Sigmoid colon (tissue), 7 donors: ENCODE results near the gene CIAO2A. TPM values are rescaled to one million over a fixed set of nuclear protein-coding genes. Genes with fewer than 3 reads are reported as not detected.

Experiments used
- DNase-seq: peaks from one replicate; pipeline ENCODE4 v3.0.0-alpha.2; 2019
- H3K27ac ChIP-seq, 4 donors: fragments of 200-600 bp; sonication (generic); one replicate each; pipeline ENCODE4 v1.5.1; 2016 to 2019; ENCODE audit warnings: mild to moderate bottlenecking in 1 of 4
- H3K27me3 ChIP-seq, 3 donors: fragments of 200-600 bp; sonication (generic); one replicate each; pipeline ENCODE4 v1.5.1; 2019; ENCODE audit warnings: mild to moderate bottlenecking in 1 of 3
- H3K36me3 ChIP-seq, 4 donors: fragments of 200-600 bp; sonication (generic); one replicate each; pipeline ENCODE4 v1.5.1; 2016 to 2019
- H3K4me1 ChIP-seq, 4 donors: fragments of 200-600 bp; sonication (generic); one replicate each; pipeline ENCODE4 v1.5.1; 2017 to 2019
- H3K4me3 ChIP-seq, 4 donors: fragments of 200-600 bp; sonication (generic); one replicate each; pipeline ENCODE4 v1.5.1; 2017 to 2019; ENCODE audit warnings: mild to moderate bottlenecking in 2 of 4, moderate library complexity in 1 of 4
- H3K9me3 ChIP-seq, 4 donors: fragments of 200-600 bp in 3 of 4; sonication (generic) in 3 of 4; one replicate each; pipeline versions ENCODE4 v1.5.1 to v1.6.1; 2013 to 2019
- CTCF ChIP-seq, 4 experiments: fragments of 450-650 bp in 3 of 4; fragments of 200-600 bp in 1 of 4; IDR thresholded peaks; one replicate each; pipeline ENCODE4 v1.5.1; 2016 to 2019; ENCODE audit warnings: antibody characterized with exemption in 4 of 4, mild to moderate bottlenecking in 3 of 4, moderate library complexity in 2 of 4
- EP300 ChIP-seq, 4 donors: sonication (generic); formaldehyde crosslinking; IDR thresholded peaks; one replicate each; pipeline ENCODE4 v1.6.1; 2017; ENCODE audit warnings: antibody characterized with exemption in 4 of 4
- POLR2A ChIP-seq, 2 donors: fragments of 450-650 bp; IDR thresholded peaks; one replicate each; pipeline ENCODE4 v1.6.1; 2016; ENCODE audit warnings: antibody characterized with exemption in 2 of 2, mild to moderate bottlenecking in 2 of 2, moderate library complexity in 2 of 2
- POLR2AphosphoS5 ChIP-seq, 4 donors: sonication (generic); formaldehyde crosslinking; IDR thresholded peaks; one replicate each; pipeline ENCODE4 v1.6.1; 2017; ENCODE audit warnings: antibody characterized with exemption in 4 of 4
- WGBS, 2 donors: extraction: QIAGEN DNeasy Blood & Tissue Kit; methylation state at CpG; one replicate each; pipeline ENCODE4 v1.1.7; 2013; 5-methylcytosine and 5-hydroxymethylcytosine counted together
- intact Hi-C: fragments of 100-400 bp; cut with DNase I; formaldehyde crosslinking; loops from one replicate; pipeline ENCODE4 v1.15.1; 2023
- polyA plus RNA-seq, 3 donors: library from polyadenylated mRNA; stranded (reverse); fragments of 200-250 nt; gene quantifications; one replicate each; pipeline ENCODE4 v1.2.3, GENCODE V29; 2013
- total RNA-seq, 4 donors: library from RNA; depleted of rRNA; stranded (reverse); fragments of >200 nt; gene quantifications; one replicate each; pipeline ENCODE4 v1.1.0, GENCODE V29; 2016
- donor health status: healthy with polysubstance abuse.
- donor health status: Bipolar disorder and iron deficiency.
- donor health status: healthy.

The CIAO2A gene
- total and polyA plus RNA-seq, 7 donors = 24.7 to 339 (median 51.7) TPM

DNA sequence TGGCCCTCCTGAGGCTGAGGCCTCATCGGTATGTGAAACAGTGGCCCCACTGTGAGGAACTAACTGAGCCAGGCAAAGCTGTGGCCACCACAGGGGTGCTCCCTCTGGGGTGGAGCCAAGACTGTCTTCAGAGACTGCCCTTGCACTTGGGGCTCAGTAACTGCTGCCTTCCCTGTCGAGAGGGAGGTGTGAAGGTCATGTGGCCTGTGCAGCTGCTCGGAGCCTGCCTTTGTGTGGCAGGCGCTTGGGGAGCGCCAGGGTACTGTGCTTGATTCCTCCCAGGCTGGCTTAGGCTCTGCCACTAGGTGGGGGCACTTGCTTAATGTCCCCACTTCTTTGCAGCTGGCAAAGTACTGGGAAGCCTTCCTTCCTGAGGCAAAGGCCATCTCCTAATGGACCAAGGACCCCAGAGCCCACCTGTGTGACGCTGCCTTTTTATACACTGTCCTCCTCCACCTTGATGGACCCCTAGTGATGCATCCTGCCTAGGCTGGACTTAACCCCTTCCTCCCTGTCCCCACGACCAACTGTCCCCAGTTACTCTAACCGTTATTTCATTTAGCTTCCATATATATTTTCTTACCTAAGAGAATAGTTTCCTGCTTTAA, 43.7 kb upstream of the CIAO2A start:
- Histone ChIP-seq H3K4me3 (no peak overlapping the region), H3K27ac (no peak overlapping the region), H3K9me3 (no peaks in the 10 kb centered on the region), H3K36me3 (peaks cover 35 to 84% (median 51%) of the 10 kb centered on the region in 4 donors), H3K27me3 (no peaks in the 10 kb centered on the region), H3K4me1 (peaks cover 0 to 15% (median 7%) of the 10 kb centered on the region in 4 donors)
- 74 to 76% methylated on average over 8 of the region's 8 CpGs for WGBS, 2 donors
- DNase-seq = peak; percentile 55
- intact Hi-C loops = no loop called here
- TF ChIP-seq POLR2A (IDR thresholded peaks at IDR 0.05) = no peak
- TF ChIP-seq CTCF (IDR thresholded peaks at IDR 0.05) = no peak
- TF ChIP-seq POLR2AphosphoS5 (IDR thresholded peaks at IDR 0.05) = no peak
- TF ChIP-seq EP300 (IDR thresholded peaks at IDR 0.05) = no peak

DNA sequence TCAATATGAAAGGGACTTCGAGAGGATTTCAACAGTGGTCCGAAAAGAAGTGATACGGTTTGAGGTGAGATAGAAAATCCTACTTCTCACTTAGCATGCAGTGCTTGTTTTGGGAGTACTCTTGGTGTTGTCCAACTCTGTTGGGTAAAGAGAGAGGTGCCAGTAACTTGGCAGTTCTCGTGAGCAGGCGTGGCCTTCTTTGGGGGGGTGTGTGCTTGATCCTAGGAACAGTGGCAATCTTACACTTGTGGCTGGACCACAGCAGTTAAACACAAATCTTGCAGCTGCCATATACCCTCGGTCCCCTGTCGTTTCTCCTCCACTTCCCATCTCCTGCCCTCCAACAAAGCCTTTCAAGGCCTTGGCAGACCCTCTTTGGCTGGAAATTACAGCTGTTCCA, 42.7 kb upstream of the CIAO2A start:
- Histone ChIP-seq H3K36me3 (peaks cover 43 to 85% (median 61%) of the 10 kb centered on the region in 4 donors), H3K27ac (no peak overlapping the region), H3K27me3 (no peaks in the 10 kb centered on the region), H3K4me1 (peaks cover 0 to 15% (median 7%) of the 10 kb centered on the region in 4 donors), H3K4me3 (no peak overlapping the region), H3K9me3 (no peaks in the 10 kb centered on the region)
- WGBS, 2 donors = 92 to 96% methylated on average over 7 of the region's 7 CpGs
- no peak for DNase-seq
- TF ChIP-seq EP300 (IDR thresholded peaks at IDR 0.05) (no peak), POLR2AphosphoS5 (IDR thresholded peaks at IDR 0.05) (no peak), CTCF (IDR thresholded peaks at IDR 0.05) (no peak), POLR2A (IDR thresholded peaks at IDR 0.05) (no peak)
- intact Hi-C loops = no loop called here

DNA sequence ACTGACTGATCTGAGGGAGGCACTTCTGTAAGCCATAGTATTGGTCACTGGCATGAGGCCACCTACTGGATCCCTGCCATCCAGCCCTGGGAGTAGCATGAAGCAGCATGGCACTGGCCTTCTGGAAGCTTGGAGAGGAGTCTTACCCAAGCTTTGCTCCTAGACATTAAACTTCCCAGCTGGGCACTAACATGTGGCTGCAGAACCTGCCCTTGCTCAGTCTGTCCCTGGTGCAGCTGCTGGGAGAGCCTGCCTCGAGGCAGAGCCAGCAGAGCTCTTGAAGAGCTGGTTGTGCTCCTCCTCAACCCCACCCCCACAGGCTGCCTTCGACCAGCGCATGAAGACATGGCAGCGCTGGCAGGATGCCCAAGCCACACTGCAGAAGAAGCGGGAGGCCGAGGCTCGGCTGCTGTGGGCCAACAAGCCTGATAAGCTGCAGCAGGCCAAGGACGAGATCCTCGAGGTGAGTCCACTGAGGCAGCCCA, 40.7 kb upstream of the CIAO2A start:
- Histone ChIP-seq H3K27me3 (no peaks in the 10 kb centered on the region), H3K4me3 (no peak overlapping the region), H3K36me3 (peaks cover 58 to 96% (median 80%) of the 10 kb centered on the region in 4 donors), H3K27ac (peak overlapping the region in 1 of 4 donors; percentile 3), H3K9me3 (no peaks in the 10 kb centered on the region), H3K4me1 (peaks cover 0 to 15% (median 7%) of the 10 kb centered on the region in 4 donors)
- TF ChIP-seq POLR2AphosphoS5 (IDR thresholded peaks at IDR 0.05) = no peak
- no peak for TF ChIP-seq CTCF (IDR thresholded peaks at IDR 0.05)
- no peak for TF ChIP-seq EP300 (IDR thresholded peaks at IDR 0.05)
- TF ChIP-seq POLR2A (IDR thresholded peaks at IDR 0.05) = no peak
- WGBS, 2 donors = 89 to 90% methylated on average over 9 of the region's 9 CpGs
- intact Hi-C loops = no loop called here
- DNase-seq = peak; percentile 82

GRCh38 chr15:64133623-64134344, 40.1 kb upstream of the CIAO2A start:
- intact Hi-C loops = no loop called here

More at GRCh38 chr15:64133623-64134344, 40.1 kb upstream of the CIAO2A start:
- H3K27ac ChIP-seq = no peak overlapping the region
- TF ChIP-seq EP300 (IDR thresholded peaks at IDR 0.05) (no peak), POLR2AphosphoS5 (IDR thresholded peaks at IDR 0.05) (no peak), CTCF (IDR thresholded peaks at IDR 0.05) (no peak), POLR2A (IDR thresholded peaks at IDR 0.05) (no peak)
- 96% methylated on average over 10 of the region's 10 CpGs for WGBS, 2 donors
- no peak for DNase-seq
- no peaks in the 10 kb centered on the region for H3K9me3 ChIP-seq
- H3K4me1 ChIP-seq = peaks cover 0 to 15% (median 7%) of the 10 kb centered on the region in 4 donors
- peaks cover 58 to 100% (median 84%) of the 10 kb centered on the region in 4 donors for H3K36me3 ChIP-seq
- H3K4me3 ChIP-seq = no peak overlapping the region
- H3K27me3 ChIP-seq = no peaks in the 10 kb centered on the region
